GM18498 (cell line): ENCODE results near the gene SUN1.
"Not testable (repeated sequence)": the region's sequence is repeated elsewhere in the genome, so short reads cannot be mapped to it uniquely, and the experiment has no call there.

Experiments
- ATAC-seq: cut with Tn5 transposase; IDR thresholded peaks from one replicate; pipeline ENCODE4 v1.9.1; 2021; ENCODE audit warnings: mild to moderate bottlenecking, moderate library complexity; ENCODE audit not compliant: unreplicated experiment

Gene SUN1

GRCh38 chr7:833601-834258 lies 1.5 kb downstream of the SUN1 start:
- no peak for ATAC-seq

GRCh38 chr7:834277-834676 lies 2.0 kb downstream of the SUN1 start:
- no peak for ATAC-seq

- no peak for ATAC-seq
Measured at GRCh38 chr7:835021-835420, 2.7 kb downstream of the SUN1 start.

- ATAC-seq, result no peak
Measured at GRCh38 chr7:835485-836401, 3.5 kb downstream of the SUN1 start.

GRCh38 chr7:836429-836828 lies 4.2 kb downstream of the SUN1 start:
- no peak for ATAC-seq

GRCh38 chr7:837001-837400 lies 4.7 kb downstream of the SUN1 start:
- no peak for ATAC-seq

- ATAC-seq, result no peak
Measured at GRCh38 chr7:840001-840600, 7.8 kb downstream of the SUN1 start.

- ATAC-seq, result no peak
Measured at GRCh38 chr7:841943-842342, 9.7 kb downstream of the SUN1 start.

GRCh38 chr7:842431-843031 lies 10.3 kb downstream of the SUN1 start:
- no peak for ATAC-seq

GRCh38 chr7:843230-843629 lies 11.0 kb downstream of the SUN1 start:
- ATAC-seq, result no peak

- no peak for ATAC-seq
Measured at GRCh38 chr7:844043-844442, 11.8 kb downstream of the SUN1 start.

GRCh38 chr7:844514-844913 lies 12.2 kb downstream of the SUN1 start:
- no peak for ATAC-seq

- no peak for ATAC-seq
Measured at GRCh38 chr7:845091-845490, 12.8 kb downstream of the SUN1 start.

GRCh38 chr7:845731-846130 lies 13.5 kb downstream of the SUN1 start:
- no peak for ATAC-seq

- not testable (repeated sequence) for ATAC-seq
Measured at GRCh38 chr7:846958-847650, 14.8 kb downstream of the SUN1 start.

- not testable (repeated sequence) for ATAC-seq
Measured at GRCh38 chr7:847728-848127, 15.5 kb downstream of the SUN1 start.

- ATAC-seq, result no peak
Measured at GRCh38 chr7:849145-849544, 16.9 kb downstream of the SUN1 start.

GRCh38 chr7:849781-850180 lies 17.5 kb downstream of the SUN1 start:
- no peak for ATAC-seq

- no peak for ATAC-seq
Measured at GRCh38 chr7:851204-851603, 18.9 kb downstream of the SUN1 start.

- ATAC-seq, result no peak
Measured at GRCh38 chr7:853366-854117, 21.3 kb downstream of the SUN1 start.
